Activated CD8-positive, alpha-beta T cell treated with anti-CD3 and anti-CD28 coated beads for 36 hours (primary cell): ENCODE results near the gene FIP1L1. TPM values are rescaled to one million over a fixed set of nuclear protein-coding genes. Genes with fewer than 3 reads are reported as not detected.

Source experiments
- ATAC-seq: fragments of 200-7000 bp; cut with Tn5 transposase; one replicate; pipeline ENCODE4 v1.10.0; 2021; ENCODE audit warnings: mild to moderate bottlenecking, moderate library complexity
- CTCF ChIA-PET: fragments of 350-600 bp; sonication (Branson Sonifier 250); formaldehyde crosslinking; loops from one replicate; lab custom pipeline; 2021; ENCODE audit warnings: antibody characterized with exemption; lab: Charles Lee
- POLR2A ChIA-PET: fragments of 350-600 bp; sonication (Branson Sonifier 250); formaldehyde crosslinking; loops from one replicate; lab custom pipeline; 2021; ENCODE audit warnings: antibody characterized with exemption; lab: Charles Lee
- DNase-seq: peaks from one replicate; pipeline ENCODE4 v3.0.0-alpha.2; 2020
- H3K27ac Mint-ChIP-seq: one replicate; pipeline ENCODE4 v1.8.0; 2021; ENCODE audit warnings: mild to moderate bottlenecking, mixed read lengths
- H3K27me3 Mint-ChIP-seq: one replicate; pipeline ENCODE4 v1.8.0; 2021; ENCODE audit warnings: mixed read lengths
- H3K36me3 Mint-ChIP-seq: one replicate; pipeline ENCODE4 v1.8.0; 2021; ENCODE audit warnings: low read depth, mixed read lengths
- H3K4me1 Mint-ChIP-seq: one replicate; pipeline ENCODE4 v1.8.0; 2021; ENCODE audit warnings: low read depth, mixed read lengths
- H3K4me3 Mint-ChIP-seq: one replicate; pipeline ENCODE4 v1.8.0; 2021; ENCODE audit warnings: mild to moderate bottlenecking, moderate library complexity, mixed read lengths
- H3K9me3 Mint-ChIP-seq: one replicate; pipeline ENCODE4 v1.8.0; 2021; ENCODE audit warnings: mixed read lengths
- intact Hi-C: fragments of 100-400 bp; cut with micrococcal nuclease; formaldehyde crosslinking; loops from one replicate; pipeline ENCODE4 v1.10.0; 2022
- total RNA-seq, 2 experiments: library from RNA; stranded (reverse); gene quantifications; one replicate each; pipeline ENCODE4 v1.2.3, GENCODE V29; 2021
- TF ChIP-seq, protein P1 (sequence below): fragments of 200-600 bp; IDR thresholded peaks from one replicate; pipeline ENCODE4 v1.8.0; 2022; ENCODE audit warnings: antibody characterized with exemption, mild to moderate bottlenecking

The FIP1L1 gene
- total RNA-seq, 2 experiments from 2014 or later = 67.3 to 67.6 TPM

DNA sequence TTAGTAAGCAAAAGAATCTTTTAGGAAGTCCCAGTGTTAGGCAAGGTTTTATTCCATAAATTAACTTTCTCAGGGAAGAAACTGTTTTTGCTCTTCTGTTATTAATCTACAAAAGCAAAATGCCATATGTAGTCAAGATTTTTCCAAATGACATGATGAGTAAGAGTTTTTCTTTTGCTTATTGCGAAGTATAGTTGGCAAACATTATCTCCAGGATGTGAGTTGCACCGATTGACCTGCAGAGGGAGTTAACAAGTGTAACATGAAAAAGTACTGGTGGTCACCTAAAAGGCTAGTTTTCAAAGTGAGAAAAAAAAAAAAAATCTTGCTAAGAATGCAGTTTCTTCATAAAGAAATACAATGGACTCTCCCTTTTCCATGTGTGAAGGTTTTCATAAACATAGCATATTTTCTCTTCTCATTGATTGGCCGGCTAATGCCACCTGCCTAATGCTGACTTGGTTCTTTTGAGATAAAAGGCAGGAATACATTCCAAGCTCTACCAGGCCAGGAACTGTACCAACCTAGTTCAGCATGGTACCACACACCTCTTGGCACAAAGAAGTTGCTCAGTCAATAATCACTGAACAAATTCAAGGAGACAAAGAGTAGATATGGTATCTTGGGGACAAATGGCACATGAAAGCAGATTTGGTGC is 113.7 kb downstream of the FIP1L1 start:
- H3K27ac Mint-ChIP-seq = no peak overlapping the region
- TF ChIP-seq, protein P1, sequence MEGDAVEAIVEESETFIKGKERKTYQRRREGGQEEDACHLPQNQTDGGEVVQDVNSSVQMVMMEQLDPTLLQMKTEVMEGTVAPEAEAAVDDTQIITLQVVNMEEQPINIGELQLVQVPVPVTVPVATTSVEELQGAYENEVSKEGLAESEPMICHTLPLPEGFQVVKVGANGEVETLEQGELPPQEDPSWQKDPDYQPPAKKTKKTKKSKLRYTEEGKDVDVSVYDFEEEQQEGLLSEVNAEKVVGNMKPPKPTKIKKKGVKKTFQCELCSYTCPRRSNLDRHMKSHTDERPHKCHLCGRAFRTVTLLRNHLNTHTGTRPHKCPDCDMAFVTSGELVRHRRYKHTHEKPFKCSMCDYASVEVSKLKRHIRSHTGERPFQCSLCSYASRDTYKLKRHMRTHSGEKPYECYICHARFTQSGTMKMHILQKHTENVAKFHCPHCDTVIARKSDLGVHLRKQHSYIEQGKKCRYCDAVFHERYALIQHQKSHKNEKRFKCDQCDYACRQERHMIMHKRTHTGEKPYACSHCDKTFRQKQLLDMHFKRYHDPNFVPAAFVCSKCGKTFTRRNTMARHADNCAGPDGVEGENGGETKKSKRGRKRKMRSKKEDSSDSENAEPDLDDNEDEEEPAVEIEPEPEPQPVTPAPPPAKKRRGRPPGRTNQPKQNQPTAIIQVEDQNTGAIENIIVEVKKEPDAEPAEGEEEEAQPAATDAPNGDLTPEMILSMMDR = peak; percentile 34
- DNase-seq = no peak
- ChIA-PET POLR2A (no interaction called here), CTCF (interaction anchor here (0.6 to 1.7 kb wide), 3 partner anchors 10 to 744 kb away, joined by 3 to 4 read pairs (median 3); no protein-coding TSS in a partner anchor)
- H3K4me1 Mint-ChIP-seq = no peaks in the 10 kb centered on the region
- no peak for ATAC-seq
- H3K27me3 Mint-ChIP-seq = peaks cover 7% of the 10 kb centered on the region
- H3K36me3 Mint-ChIP-seq = no peaks in the 10 kb centered on the region
- no peak overlapping the region for H3K4me3 Mint-ChIP-seq
- intact Hi-C loops = no loop called here
- H3K9me3 Mint-ChIP-seq = no peaks in the 10 kb centered on the region

DNA sequence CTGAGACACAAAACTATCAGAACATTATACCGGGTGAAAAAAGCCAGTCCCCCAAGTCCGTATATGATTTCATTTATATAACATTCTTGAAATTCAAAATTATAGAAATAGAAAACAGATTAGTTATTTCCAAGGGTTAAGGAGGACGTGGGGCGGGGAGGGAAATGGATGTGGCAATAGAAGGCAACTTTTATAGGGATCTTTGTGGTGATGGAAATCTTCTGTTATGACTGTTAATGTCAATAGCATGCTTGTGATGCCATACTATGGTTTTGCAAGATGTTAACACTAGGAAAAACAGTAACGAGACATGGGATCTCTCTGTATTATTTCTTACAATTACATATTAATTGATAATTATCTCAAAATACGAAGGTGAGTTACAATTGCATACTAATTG is 117.4 kb downstream of the FIP1L1 start:
- no peaks in the 10 kb centered on the region for H3K9me3 Mint-ChIP-seq
- no peak for DNase-seq
- H3K4me3 Mint-ChIP-seq = no peak overlapping the region
- ChIA-PET CTCF (no interaction called here), POLR2A (no interaction called here)
- no peaks in the 10 kb centered on the region for H3K36me3 Mint-ChIP-seq
- H3K27me3 Mint-ChIP-seq = peaks cover 1% of the 10 kb centered on the region
- H3K27ac Mint-ChIP-seq = no peak overlapping the region
- TF ChIP-seq, protein P1 = no peak
- H3K4me1 Mint-ChIP-seq = no peaks in the 10 kb centered on the region
- ATAC-seq = no peak
- intact Hi-C loops = no loop called here

DNA sequence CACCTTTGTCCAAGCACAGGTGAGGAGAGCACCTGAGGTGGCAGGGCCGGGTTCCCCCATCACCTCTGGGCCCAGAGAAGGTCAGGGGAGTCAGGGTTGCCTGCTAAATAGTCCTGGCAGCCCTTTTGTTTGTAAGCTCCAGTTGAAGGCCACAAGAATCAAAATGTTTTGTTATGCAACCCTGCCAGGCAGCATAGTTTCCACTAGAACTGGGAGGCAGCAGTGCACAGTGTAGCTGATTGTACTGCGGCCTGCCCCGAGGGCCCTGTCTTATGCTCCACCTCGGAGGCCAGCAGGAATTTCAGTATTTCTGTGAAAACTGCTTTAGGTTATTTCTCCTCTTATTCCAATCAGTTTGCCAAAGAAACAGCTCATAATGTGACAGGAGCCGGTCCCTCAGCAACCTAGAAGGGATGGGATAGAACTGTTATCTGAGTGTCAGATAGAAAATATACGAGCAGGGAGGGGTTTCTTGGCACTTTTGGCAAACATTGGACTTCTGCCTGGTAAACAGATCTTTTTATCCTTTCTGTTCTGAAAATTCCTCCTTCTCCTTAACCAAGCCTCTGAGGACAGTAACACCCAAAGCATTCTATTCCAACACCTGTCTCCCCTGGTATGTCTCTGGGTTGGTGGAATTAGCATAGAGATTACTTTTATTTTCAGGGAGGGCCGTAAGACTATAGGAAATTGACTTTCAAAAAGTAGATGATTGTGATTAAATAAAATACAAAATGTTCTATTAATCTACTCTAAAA is 120.2 kb downstream of the FIP1L1 start:
- CTCF ChIA-PET = no interaction called here
- Mint-ChIP-seq H3K27ac (no peak overlapping the region), H3K4me3 (no peak overlapping the region), H3K36me3 (no peaks in the 10 kb centered on the region), H3K27me3 (no peaks in the 10 kb centered on the region), H3K9me3 (no peaks in the 10 kb centered on the region), H3K4me1 (no peaks in the 10 kb centered on the region)
- TF ChIP-seq, protein P1 = no peak
- POLR2A ChIA-PET = no interaction called here
- intact Hi-C loops = no loop called here
- DNase-seq (no peak), ATAC-seq (no peak)

DNA sequence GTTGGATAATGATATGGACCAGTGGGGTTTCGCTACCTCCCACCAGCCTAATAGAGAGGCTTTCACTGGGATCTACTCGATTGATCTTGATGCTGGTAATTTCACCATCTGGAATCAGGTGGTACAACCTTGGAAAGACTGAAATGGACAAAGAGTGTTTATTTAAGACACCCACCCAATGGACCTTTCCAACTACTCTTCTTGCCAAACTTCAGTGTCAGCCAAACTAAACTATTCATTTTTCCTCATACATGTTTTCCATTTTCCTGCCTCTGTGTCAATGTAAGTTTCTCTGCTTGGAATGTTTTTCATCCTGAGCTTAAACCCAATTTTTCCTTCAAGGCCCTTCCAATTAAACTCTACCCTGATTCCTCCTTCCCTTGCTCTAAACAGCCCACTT is 121.3 kb downstream of the FIP1L1 start:
- Mint-ChIP-seq H3K4me3 (no peak overlapping the region), H3K27ac (no peak overlapping the region), H3K36me3 (no peaks in the 10 kb centered on the region), H3K9me3 (no peaks in the 10 kb centered on the region), H3K27me3 (no peaks in the 10 kb centered on the region), H3K4me1 (no peaks in the 10 kb centered on the region)
- TF ChIP-seq, protein P1 = no peak
- intact Hi-C loops = no loop called here
- no peak for ATAC-seq
- POLR2A ChIA-PET = no interaction called here
- CTCF ChIA-PET = interaction anchor here (1.1 kb wide), 1 partner anchor 735 kb away, joined by 3 read pairs; no protein-coding TSS in a partner anchor
- DNase-seq = no peak

DNA sequence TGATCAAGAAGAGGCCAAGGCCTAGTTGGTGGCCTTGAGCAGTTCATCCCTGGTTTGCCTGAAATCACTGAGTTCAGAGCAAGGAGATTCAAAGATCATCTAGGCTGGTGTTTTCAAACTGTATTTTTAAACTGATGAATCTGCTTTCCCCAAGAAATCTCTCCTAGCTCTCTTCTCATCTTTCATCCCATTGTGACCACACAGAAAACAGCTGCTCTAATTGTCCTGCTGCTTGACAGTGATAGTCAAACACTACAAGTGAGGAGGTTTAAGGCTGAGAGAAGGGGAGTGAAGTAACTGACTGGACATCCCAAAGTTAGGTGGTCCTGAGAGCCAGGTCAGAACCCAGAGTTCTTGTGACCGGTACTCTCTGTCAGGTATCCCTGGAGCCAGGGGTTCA is 122.3 kb downstream of the FIP1L1 start:
- Mint-ChIP-seq H3K27ac (no peak overlapping the region), H3K4me3 (no peak overlapping the region), H3K36me3 (no peaks in the 10 kb centered on the region), H3K4me1 (no peaks in the 10 kb centered on the region), H3K9me3 (no peaks in the 10 kb centered on the region), H3K27me3 (no peaks in the 10 kb centered on the region)
- TF ChIP-seq, protein P1 = no peak
- intact Hi-C loops = no loop called here
- no peak for DNase-seq
- POLR2A ChIA-PET = no interaction called here
- CTCF ChIA-PET = no interaction called here
- no peak for ATAC-seq
